ENCODE measurements around the gene MATN1. TPM values are rescaled to one million over a fixed set of nuclear protein-coding genes. Genes with fewer than 3 reads are reported as not detected.

MATN1 gene
- total and polyA plus RNA-seq, 2 experiments from 2014 or later = 0.32 TPM; not detected in 1

- H3F3A ChIP-seq (ENCODE audit: insufficient read depth) = no peaks in the 10 kb centered on the region
- no peaks in the 10 kb centered on the region for H4K20me1 ChIP-seq (ENCODE audit: insufficient read depth)
- DNase-seq = no peak
- WGBS, 2 experiments (ENCODE audit: low coverage in 1 of 2, low lambda C conversion rate in 2 of 2, missing lambda C conversion rate in 2 of 2) = 60 to 71% methylated on average over 6 to 9 of the region's 9 CpGs
- in situ Hi-C loops (cut with MboI) = no loop called here
- H3K4me3 ChIP-seq = no peak overlapping the region
- H3K4me2 ChIP-seq (ENCODE audit: unreplicated experiment) = no peak overlapping the region
- H3K27me3 ChIP-seq (replicated peaks; ENCODE audit: insufficient read depth) = no peaks in the 10 kb centered on the region; the same call in 1 of the 2 replicates
- TF ChIP-seq EZH2phosphoT487 (IDR thresholded peaks at IDR 0.05; ENCODE audit: insufficient read depth, low read depth) (no peak), EZH2 (IDR thresholded peaks at IDR 0.05; ENCODE audit: insufficient read depth, poor library complexity, severe bottlenecking) (no peak)
- H2AFZ ChIP-seq = no peak overlapping the region
- no peaks in the 10 kb centered on the region for H3K36me3 ChIP-seq (ENCODE audit: low read depth)
- H3K79me2 ChIP-seq (ENCODE audit: insufficient read depth) = no peaks in the 10 kb centered on the region
- H3K27ac ChIP-seq = no peak overlapping the region
- H3K4me1 ChIP-seq (ENCODE audit: insufficient read depth) = no peaks in the 10 kb centered on the region
- no peak overlapping the region for H3K9ac ChIP-seq
- no peaks in the 10 kb centered on the region for H3K9me3 ChIP-seq (ENCODE audit: low read depth)
- no peaks in the 10 kb centered on the region for H3K9me2 ChIP-seq (ENCODE audit: insufficient read depth)
These were observed 61.0 kb downstream of the MATN1 start for GRCh38 chr1:30662291-30662840.

GRCh38 chr1:30661311-30661710, 62.1 kb downstream of the MATN1 start:
- Histone ChIP-seq H3K4me3 (no peak overlapping the region), H3K9ac (no peak overlapping the region), H2AFZ (no peak overlapping the region), H3K79me2 (ENCODE audit: insufficient read depth) (no peaks in the 10 kb centered on the region), H4K20me1 (ENCODE audit: insufficient read depth) (no peaks in the 10 kb centered on the region), H3F3A (ENCODE audit: insufficient read depth) (no peaks in the 10 kb centered on the region), H3K27ac (no peak overlapping the region), H3K27me3 (replicated peaks; ENCODE audit: insufficient read depth) (no peaks in the 10 kb centered on the region; the same call in 1 of the 2 replicates), H3K4me2 (ENCODE audit: unreplicated experiment) (no peak overlapping the region), H3K9me2 (ENCODE audit: insufficient read depth) (no peaks in the 10 kb centered on the region), H3K36me3 (ENCODE audit: low read depth) (no peaks in the 10 kb centered on the region), H3K9me3 (ENCODE audit: low read depth) (no peaks in the 10 kb centered on the region), H3K4me1 (ENCODE audit: insufficient read depth) (no peaks in the 10 kb centered on the region)
- TF ChIP-seq EZH2 (IDR thresholded peaks at IDR 0.05; ENCODE audit: insufficient read depth, poor library complexity, severe bottlenecking) (no peak), EZH2phosphoT487 (IDR thresholded peaks at IDR 0.05; ENCODE audit: insufficient read depth, low read depth) (no peak)
- WGBS, 2 experiments (ENCODE audit: low coverage in 1 of 2, low lambda C conversion rate in 2 of 2, missing lambda C conversion rate in 2 of 2) = 89 to 91% methylated on average over 10 of the region's 10 CpGs
- no peak for DNase-seq
- in situ Hi-C loops (cut with MboI) = no loop called here

Small RNA genes within 50 kb of the gene (microRNA-seq; reads per million reads assigned to microRNA genes)
- not detected for gene MIR4420 (ENCODE audit: borderline number of aligned reads)

Small RNA genes within 50 kb of the gene (small RNA-seq; reads per million reads assigned to genes)
- not detected for gene MIR4420 (ENCODE audit: low read depth, low replicate concordance)

Other genes with a start within 250 kb of the MATN1 start
- gene LAPTM5, start 34.2 kb upstream of the MATN1 start, total RNA-seq (2014; rRNA removed; shearing (Covaris generic)) = not detected in 2 replicates
- 0.36 and 0.74 TPM in 2 replicates for gene LAPTM5, start 34.2 kb upstream of the MATN1 start, polyA plus RNA-seq (2016; fragmentation: Nextera tagmentation; extraction: Ambion mirVana)
- 39.7 and 40.7 TPM in 2 replicates for gene SDC3, start 185.2 kb upstream of the MATN1 start, total RNA-seq (2014; rRNA removed; shearing (Covaris generic))
- 6.6 and 6.9 TPM in 2 replicates for gene SDC3, start 185.2 kb upstream of the MATN1 start, polyA plus RNA-seq (2016; fragmentation: Nextera tagmentation; extraction: Ambion mirVana)